Liver (tissue), 3 donors: ENCODE measurements around the gene NOX3.

ENCODE experiments used
- EGR1 ChIP-seq, 2 donors: IDR thresholded peaks; 2 replicates each; pipeline ENCODE4 v1.6.1; 2016 to 2018; ENCODE audit warnings: antibody characterized with exemption in 2 of 2, low read depth in 2 of 2
- GABPA ChIP-seq, 2 donors: IDR thresholded peaks in 1 of 2; conservative IDR thresholded peaks in 1 of 2; 2 replicates each; pipeline ENCODE4 v1.6.1; 2016; ENCODE audit warnings: antibody characterized with exemption in 2 of 2, mild to moderate bottlenecking in 1 of 2, moderate library complexity in 1 of 2
- HNF4G ChIP-seq: IDR thresholded peaks from 2 replicates; pipeline ENCODE4 v1.6.1; 2016; ENCODE audit warnings: antibody characterized with exemption
- JUND ChIP-seq, 2 donors: IDR thresholded peaks; 2 replicates each; pipeline ENCODE4 v1.6.1; 2016; ENCODE audit warnings: antibody characterized with exemption in 2 of 2
- RAD21 ChIP-seq, 2 donors: IDR thresholded peaks; 2 replicates each; pipeline ENCODE4 v1.6.1; 2016; ENCODE audit warnings: antibody characterized with exemption in 2 of 2, mild to moderate bottlenecking in 2 of 2
- SP1 ChIP-seq: IDR thresholded peaks from 2 replicates; pipeline ENCODE4 v1.6.1; 2018; ENCODE audit warnings: antibody characterized with exemption, mild to moderate bottlenecking
- TAF1 ChIP-seq: conservative IDR thresholded peaks from 2 replicates; pipeline ENCODE4 v1.6.1; 2016; ENCODE audit warnings: antibody characterized with exemption, mild to moderate bottlenecking
- YY1 ChIP-seq: IDR thresholded peaks from 2 replicates; pipeline ENCODE4 v1.6.1; 2016; ENCODE audit warnings: antibody characterized with exemption, mild to moderate bottlenecking
- TF ChIP-seq, protein P1 (sequence below): fragments of 150-350 bp; IDR thresholded peaks from 2 replicates; pipeline ENCODE4 v1.5.1; 2017; ENCODE audit warnings: improper control_type of control experiment, low read depth, low read length; ENCODE audit not compliant: missing input control
- TF ChIP-seq, protein P2 (sequence below): IDR thresholded peaks from 2 replicates; pipeline ENCODE4 v1.6.1; 2016; ENCODE audit warnings: antibody characterized with exemption
- TF ChIP-seq, protein P3 (sequence below): IDR thresholded peaks from 2 replicates; pipeline ENCODE4 v1.6.1; 2016; ENCODE audit warnings: antibody characterized with exemption
- TF ChIP-seq, protein P4 (sequence below): IDR thresholded peaks from 2 replicates; pipeline ENCODE4 v1.6.1; 2016; ENCODE audit warnings: antibody characterized with exemption, mild to moderate bottlenecking
- TF ChIP-seq, protein P5 (sequence below): IDR thresholded peaks from 2 replicates; pipeline ENCODE4 v1.6.1; 2016; ENCODE audit warnings: antibody characterized with exemption
- donor health status: healthy.
- donor health status: healthy.

DNA sequence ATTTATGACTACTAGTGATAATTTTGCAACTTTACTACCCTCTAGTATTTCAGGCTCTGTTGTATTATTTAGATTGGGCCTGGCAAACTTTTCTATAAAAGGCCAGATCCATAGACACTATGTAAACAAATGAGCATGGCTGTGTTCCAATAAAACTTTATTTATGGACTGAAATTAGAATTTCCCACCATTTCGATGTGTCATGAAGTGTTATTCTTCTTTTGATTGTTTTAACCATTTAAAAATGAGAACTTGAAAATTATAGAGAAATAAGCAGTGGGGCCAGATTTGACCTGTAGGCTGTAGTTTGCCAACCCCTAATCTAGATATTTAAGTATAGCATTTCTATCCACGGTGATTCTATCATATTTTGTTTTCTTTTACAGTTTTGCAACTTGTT is 79.8 kb downstream of the NOX3 start:
- TF ChIP-seq, protein P1, sequence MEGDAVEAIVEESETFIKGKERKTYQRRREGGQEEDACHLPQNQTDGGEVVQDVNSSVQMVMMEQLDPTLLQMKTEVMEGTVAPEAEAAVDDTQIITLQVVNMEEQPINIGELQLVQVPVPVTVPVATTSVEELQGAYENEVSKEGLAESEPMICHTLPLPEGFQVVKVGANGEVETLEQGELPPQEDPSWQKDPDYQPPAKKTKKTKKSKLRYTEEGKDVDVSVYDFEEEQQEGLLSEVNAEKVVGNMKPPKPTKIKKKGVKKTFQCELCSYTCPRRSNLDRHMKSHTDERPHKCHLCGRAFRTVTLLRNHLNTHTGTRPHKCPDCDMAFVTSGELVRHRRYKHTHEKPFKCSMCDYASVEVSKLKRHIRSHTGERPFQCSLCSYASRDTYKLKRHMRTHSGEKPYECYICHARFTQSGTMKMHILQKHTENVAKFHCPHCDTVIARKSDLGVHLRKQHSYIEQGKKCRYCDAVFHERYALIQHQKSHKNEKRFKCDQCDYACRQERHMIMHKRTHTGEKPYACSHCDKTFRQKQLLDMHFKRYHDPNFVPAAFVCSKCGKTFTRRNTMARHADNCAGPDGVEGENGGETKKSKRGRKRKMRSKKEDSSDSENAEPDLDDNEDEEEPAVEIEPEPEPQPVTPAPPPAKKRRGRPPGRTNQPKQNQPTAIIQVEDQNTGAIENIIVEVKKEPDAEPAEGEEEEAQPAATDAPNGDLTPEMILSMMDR = no peak
- TF ChIP-seq, protein P2, sequence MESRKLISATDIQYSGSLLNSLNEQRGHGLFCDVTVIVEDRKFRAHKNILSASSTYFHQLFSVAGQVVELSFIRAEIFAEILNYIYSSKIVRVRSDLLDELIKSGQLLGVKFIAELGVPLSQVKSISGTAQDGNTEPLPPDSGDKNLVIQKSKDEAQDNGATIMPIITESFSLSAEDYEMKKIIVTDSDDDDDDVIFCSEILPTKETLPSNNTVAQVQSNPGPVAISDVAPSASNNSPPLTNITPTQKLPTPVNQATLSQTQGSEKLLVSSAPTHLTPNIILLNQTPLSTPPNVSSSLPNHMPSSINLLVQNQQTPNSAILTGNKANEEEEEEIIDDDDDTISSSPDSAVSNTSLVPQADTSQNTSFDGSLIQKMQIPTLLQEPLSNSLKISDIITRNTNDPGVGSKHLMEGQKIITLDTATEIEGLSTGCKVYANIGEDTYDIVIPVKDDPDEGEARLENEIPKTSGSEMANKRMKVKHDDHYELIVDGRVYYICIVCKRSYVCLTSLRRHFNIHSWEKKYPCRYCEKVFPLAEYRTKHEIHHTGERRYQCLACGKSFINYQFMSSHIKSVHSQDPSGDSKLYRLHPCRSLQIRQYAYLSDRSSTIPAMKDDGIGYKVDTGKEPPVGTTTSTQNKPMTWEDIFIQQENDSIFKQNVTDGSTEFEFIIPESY = no peak
- TF ChIP-seq RAD21 (IDR thresholded peaks at IDR 0.05) (no peak), EGR1 (IDR thresholded peaks at IDR 0.05; ENCODE audit: low read depth in 2 of 2) (no peak), TAF1 (no peak), JUND (IDR thresholded peaks at IDR 0.05) (no peak), GABPA (IDR thresholded peaks at IDR 0.05 in 1 of 2, conservative IDR thresholded peaks at IDR 0.05 in 1 of 2) (no peak), YY1 (no peak), SP1 (no peak), HNF4G (no peak)
- TF ChIP-seq, protein P3, sequence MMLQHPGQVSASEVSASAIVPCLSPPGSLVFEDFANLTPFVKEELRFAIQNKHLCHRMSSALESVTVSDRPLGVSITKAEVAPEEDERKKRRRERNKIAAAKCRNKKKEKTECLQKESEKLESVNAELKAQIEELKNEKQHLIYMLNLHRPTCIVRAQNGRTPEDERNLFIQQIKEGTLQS = no peak
- TF ChIP-seq, protein P4, sequence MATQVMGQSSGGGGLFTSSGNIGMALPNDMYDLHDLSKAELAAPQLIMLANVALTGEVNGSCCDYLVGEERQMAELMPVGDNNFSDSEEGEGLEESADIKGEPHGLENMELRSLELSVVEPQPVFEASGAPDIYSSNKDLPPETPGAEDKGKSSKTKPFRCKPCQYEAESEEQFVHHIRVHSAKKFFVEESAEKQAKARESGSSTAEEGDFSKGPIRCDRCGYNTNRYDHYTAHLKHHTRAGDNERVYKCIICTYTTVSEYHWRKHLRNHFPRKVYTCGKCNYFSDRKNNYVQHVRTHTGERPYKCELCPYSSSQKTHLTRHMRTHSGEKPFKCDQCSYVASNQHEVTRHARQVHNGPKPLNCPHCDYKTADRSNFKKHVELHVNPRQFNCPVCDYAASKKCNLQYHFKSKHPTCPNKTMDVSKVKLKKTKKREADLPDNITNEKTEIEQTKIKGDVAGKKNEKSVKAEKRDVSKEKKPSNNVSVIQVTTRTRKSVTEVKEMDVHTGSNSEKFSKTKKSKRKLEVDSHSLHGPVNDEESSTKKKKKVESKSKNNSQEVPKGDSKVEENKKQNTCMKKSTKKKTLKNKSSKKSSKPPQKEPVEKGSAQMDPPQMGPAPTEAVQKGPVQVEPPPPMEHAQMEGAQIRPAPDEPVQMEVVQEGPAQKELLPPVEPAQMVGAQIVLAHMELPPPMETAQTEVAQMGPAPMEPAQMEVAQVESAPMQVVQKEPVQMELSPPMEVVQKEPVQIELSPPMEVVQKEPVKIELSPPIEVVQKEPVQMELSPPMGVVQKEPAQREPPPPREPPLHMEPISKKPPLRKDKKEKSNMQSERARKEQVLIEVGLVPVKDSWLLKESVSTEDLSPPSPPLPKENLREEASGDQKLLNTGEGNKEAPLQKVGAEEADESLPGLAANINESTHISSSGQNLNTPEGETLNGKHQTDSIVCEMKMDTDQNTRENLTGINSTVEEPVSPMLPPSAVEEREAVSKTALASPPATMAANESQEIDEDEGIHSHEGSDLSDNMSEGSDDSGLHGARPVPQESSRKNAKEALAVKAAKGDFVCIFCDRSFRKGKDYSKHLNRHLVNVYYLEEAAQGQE = no peak
- TF ChIP-seq, protein P5, sequence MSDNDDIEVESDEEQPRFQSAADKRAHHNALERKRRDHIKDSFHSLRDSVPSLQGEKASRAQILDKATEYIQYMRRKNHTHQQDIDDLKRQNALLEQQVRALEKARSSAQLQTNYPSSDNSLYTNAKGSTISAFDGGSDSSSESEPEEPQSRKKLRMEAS = no peak
